HG02571 (cell line): ENCODE data around the gene ERICH6.
A peak's percentile ranks its signal among the peaks of the same experiment; 100 is the strongest.

ENCODE experiments used
- ATAC-seq: cut with Tn5 transposase; IDR thresholded peaks from one replicate; pipeline ENCODE4 v1.9.1; 2021; ENCODE audit warnings: mild to moderate bottlenecking, moderate library complexity; ENCODE audit not compliant: unreplicated experiment

ERICH6 gene

GRCh38 chr3:150703756-150704344 lies at the start of gene ERICH6:
TSS of gene ERICH6 (minus strand) at chr3:150703920. CDS start at chr3:150703898, 22 bp downstream.
- peak; percentile 99 for ATAC-seq

DNA sequence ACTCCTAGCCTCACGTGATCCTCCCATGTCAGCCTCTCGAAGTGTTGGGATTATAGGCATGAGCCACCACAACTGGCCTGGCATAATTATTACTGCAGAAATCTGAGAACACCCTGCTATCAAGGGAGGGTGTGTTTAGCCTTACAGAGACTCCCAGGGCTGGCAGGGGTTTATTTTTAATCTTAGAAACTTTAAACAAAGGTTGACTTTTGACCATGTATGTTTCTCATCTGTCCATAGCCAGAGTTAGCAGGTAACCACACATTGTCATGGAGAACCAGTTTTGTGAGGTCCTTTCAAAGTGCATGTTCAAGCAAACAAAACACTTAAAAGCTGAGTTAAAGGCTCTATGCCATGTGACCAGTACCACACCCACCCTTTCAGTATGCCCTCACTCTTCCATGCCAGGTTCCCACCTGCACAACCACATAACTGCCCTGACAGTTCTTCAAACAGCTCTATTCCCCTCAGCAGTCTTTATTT lies 48.1 kb upstream of the ERICH6 start:
- ATAC-seq, result no peak

DNA sequence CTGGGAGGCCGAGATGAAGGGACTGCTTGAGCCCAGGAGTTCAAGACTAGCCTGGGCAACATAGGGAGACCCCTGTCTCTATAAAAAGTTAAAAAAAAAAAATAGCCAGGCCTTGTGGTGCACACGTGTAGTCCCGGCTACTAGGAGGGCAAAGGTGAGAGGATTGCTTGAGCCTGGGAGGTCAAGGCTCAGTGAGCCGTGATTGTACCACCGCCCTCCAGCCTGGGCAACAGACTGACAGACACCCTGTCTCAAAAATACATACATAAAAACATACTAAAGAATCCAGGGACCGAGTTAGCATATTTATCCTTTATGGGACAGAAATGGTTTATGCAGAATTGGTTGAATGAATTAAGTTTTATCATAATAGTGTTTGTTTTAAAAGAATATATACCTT lies 45.5 kb upstream of the ERICH6 start:
- no peak for ATAC-seq

GRCh38 chr3:150748684-150749047 lies 44.9 kb upstream of the ERICH6 start:
- no peak for ATAC-seq

- ATAC-seq, result no peak
Observed at GRCh38 chr3:150747886-150748683, 44.4 kb upstream of the ERICH6 start.

DNA sequence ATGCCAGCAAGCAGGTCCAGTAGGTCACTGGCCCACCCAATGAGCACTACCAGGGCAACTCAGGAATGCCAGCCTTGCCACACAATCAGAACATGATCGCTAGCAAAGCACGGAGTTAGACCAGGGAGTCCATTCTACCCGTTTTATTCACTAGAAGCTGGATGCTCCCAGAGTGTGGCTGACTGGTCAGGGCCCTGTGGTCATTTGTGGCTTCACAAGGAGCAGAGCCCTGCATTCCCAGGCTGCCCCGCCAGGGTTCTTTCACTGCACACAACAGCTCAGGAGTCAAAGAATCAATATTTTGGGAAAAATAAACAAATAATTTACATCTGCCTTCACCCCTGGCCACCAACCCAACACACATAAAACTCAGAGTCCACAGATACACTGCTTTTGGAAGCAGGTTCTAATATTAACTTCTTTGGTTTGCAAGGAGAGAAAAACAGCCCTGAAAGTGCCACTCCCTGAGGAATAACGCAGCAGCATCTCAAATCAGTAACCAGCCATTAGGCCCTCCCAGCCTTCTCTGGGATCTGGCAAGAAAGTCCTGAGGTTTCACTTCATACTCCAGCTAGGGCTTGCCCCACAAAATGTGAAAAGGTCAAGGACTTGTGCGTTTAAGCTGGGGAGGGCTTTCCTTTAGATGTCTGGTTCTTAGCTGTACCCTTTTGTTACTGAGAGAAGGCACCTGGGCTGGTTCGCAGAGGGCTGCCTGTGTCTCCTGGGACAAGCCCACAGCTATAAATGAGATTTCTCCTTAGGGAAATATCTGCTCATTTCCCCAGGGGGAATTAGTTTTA lies 43.3 kb upstream of the ERICH6 start:
- no peak for ATAC-seq

- no peak for ATAC-seq
Observed at GRCh38 chr3:150745832-150746231, 42.1 kb upstream of the ERICH6 start.

DNA sequence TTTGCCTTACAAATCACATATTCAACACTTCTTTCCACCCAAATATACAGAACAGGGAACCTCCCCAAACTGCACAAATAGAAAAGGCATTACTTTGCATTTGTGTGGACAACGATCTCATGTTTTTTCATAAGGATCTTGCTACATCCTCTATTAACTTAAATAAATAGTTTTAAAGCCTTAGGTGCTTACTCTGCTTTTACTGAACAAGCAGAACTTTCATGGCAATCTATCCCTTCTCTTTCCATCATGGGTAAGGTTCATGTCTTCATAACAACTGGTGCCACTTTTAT lies 41.1 kb upstream of the ERICH6 start:
- no peak for ATAC-seq

- ATAC-seq, result no peak
Observed at GRCh38 chr3:150744041-150744918, 40.6 kb upstream of the ERICH6 start.

- no peak for ATAC-seq
Observed at GRCh38 chr3:150743508-150743907, 39.8 kb upstream of the ERICH6 start.

GRCh38 chr3:150742679-150743078 lies 39.0 kb upstream of the ERICH6 start:
- ATAC-seq, result no peak

DNA sequence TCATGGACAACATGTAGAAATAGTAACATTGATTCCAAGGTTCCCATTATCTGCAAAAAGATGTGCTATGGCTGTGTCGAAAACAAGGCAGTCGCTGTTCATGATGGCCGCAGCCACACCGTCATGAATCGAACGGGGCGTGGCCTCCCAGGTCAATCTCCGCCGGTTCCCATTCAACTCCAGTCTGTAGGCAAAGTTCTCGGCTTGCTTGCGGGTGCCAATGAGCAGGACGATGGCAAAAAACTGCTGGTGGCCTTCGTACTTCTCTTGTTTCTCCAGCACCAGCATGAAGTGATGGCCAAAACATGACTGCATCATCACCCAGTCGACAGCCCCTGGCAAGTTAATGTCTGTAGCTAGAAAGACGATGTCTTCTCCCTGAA lies 38.4 kb upstream of the ERICH6 start:
- no peak for ATAC-seq

- no peak for ATAC-seq
Observed at GRCh38 chr3:150741497-150742140, 37.9 kb upstream of the ERICH6 start.

DNA sequence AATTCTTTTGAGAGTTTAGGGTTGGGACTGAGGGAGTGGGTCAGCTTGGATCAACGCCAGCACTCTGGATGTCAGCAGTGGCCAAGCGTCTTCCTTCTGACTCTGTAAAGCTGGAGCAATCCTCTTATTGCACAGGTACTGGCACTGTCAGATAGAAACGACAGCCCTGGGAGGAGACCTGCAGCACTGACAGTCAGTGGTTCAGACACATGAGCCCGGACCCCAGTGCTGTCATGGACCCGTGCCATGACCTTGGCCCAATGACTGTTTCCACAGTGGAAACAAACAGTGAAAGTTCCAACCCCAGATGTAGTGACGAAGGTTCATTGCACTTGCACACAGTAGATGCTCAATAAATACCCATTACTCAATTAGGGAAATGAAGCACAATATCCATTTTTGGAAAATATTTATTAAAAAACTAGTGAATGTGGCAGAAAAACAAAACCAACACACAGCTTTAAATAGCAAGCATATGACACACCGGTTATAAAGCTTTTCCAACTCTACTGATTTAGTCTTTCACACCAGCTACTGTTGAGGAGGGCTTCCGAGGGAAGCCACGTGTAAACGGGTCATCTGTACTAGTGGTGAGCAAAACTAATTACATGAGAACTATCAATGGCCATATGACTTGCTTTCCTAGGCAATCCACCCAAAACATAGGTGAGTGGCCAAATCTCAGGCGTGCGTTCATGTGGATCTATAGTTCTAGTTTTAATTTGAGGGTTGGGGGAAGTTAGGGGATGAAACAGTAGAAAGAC lies 37.2 kb upstream of the ERICH6 start:
- ATAC-seq, result no peak

- ATAC-seq, result no peak
Observed at GRCh38 chr3:150739877-150740645, 36.3 kb upstream of the ERICH6 start.

DNA sequence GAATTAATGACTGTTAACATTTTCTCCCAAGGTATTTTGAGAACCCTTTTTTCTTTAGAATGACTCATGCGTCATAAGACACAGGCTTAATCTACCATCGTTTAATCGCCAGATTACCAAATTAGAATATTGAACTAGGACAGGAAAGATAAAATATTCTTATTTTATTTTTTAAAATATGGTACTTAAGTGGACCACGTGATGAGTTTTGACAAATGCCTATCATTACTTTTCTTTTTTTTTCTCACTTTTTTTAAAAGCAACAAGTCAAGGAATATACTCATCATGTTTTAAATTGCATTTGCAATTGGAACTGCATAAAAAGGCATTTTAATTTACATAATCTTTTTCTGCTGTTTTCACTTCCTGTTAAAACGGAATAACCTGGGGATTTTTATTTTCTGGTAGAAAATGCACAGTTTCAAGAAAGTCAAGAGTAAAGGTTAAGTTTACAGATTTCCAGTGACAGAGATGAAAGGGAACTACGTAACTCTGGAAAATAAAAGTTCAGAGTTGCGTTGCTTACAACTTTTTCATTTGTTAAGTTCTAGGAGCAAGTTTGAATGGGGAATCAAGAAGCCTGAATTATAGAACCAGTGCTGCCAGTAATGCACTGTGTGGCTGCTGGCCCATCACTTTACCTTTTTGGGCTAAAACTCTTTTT lies 35.6 kb upstream of the ERICH6 start:
- no peak for ATAC-seq

- ATAC-seq, result no peak
Observed at GRCh38 chr3:150738688-150739087, 35.0 kb upstream of the ERICH6 start.

DNA sequence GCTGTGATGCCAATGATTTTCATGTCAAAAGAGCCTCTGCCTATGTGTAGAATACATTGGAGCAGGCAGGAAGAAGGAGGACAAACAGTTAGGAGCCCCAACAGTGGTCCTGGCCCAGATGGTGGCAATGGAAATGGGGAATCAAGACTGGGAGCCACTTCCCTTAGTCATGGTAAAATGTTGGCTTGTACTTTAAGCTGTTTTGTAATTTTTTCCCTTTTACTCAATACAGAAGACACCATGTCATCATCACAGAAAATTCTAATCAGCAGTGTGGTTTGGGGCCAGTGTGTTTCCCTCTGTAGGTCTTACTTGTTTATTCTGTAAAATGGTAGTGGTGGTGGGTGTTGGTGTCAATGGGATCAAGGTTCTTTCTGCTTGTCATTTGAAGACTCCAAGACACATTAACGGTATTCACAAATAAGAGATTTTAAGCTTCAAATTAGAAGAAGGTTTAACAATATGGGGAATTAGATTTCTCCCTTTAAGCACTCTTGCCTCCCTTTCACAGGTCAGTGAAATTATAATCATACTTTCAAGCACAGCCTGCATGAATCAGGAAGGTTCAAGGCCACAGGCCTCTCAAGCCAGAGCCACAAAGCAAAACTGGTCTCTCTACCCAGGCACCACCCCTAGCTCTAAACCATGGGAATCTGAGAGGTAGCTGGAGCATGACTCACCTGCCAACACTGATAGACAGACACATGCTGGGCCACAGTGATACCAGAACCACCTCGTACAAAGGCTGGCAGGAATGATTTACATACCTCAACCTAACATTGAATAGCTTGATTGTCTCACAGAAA lies 34.4 kb upstream of the ERICH6 start:
- ATAC-seq, result peak; percentile 41
